Lung microvascular endothelial cell (primary cell): ENCODE results near the gene TBX21. TPM values are rescaled to one million over a fixed set of nuclear protein-coding genes. Genes with fewer than 3 reads are reported as not detected.
A peak's percentile ranks its signal among the peaks of the same experiment; 100 is the strongest.
"Not testable (repeated sequence)": the region's sequence is repeated elsewhere in the genome, so short reads cannot be mapped to it uniquely, and the experiment has no call there.

Source experiments
- DNase-seq, 2 donors: peaks; one replicate each; pipeline versions ENCODE4 v3.0.0 to v3.0.0-alpha.2; 2010; ENCODE audit warnings: low read depth in 2 of 2
- total RNA-seq: library from RNA; depleted of rRNA; stranded (reverse); fragments of >200 nt; gene quantifications from 2 replicates; pipeline ENCODE4 v1.2.1, GENCODE V29; 2014

TBX21 gene
- total RNA-seq, 1 donor from 2014 or later: not detected

DNA sequence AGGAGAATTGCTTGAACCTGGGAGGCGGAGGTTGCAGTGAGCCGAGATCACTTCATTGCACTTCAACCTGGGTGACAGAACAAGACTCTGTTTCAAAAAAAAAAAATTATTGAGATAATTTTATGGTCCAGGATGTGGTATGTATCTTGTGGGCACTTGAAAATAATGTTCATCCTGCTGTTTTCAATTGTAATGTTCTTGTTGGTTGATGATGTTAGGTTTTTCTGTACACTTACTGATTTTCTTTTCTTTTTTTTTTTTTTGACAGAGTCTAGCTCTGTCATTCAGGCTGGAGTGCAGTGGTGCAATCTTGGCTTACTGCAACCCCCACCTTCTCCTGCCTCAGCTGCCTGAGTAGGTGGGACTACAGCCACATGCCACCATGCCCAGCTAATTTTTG, 29.7 kb downstream of the TBX21 start:
- no peak for DNase-seq

- DNase-seq: no peak
Observed at GRCh38 chr17:47763913-47764582, 31.0 kb downstream of the TBX21 start.

- not testable (repeated sequence) for DNase-seq
Observed at GRCh38 chr17:47773649-47774048, 40.6 kb downstream of the TBX21 start.

GRCh38 chr17:47774331-47774730, 41.3 kb downstream of the TBX21 start:
- DNase-seq: no peak

- DNase-seq: no peak
Observed at GRCh38 chr17:47774987-47775580, 42.0 kb downstream of the TBX21 start.

GRCh38 chr17:47776330-47777197, 43.5 kb downstream of the TBX21 start:
- DNase-seq: peak; percentile 60 to 61

- DNase-seq: no peak
Observed at GRCh38 chr17:47778184-47778635, 45.2 kb downstream of the TBX21 start.

GRCh38 chr17:47781397-47781796, 48.4 kb downstream of the TBX21 start:
- no peak for DNase-seq

DNA sequence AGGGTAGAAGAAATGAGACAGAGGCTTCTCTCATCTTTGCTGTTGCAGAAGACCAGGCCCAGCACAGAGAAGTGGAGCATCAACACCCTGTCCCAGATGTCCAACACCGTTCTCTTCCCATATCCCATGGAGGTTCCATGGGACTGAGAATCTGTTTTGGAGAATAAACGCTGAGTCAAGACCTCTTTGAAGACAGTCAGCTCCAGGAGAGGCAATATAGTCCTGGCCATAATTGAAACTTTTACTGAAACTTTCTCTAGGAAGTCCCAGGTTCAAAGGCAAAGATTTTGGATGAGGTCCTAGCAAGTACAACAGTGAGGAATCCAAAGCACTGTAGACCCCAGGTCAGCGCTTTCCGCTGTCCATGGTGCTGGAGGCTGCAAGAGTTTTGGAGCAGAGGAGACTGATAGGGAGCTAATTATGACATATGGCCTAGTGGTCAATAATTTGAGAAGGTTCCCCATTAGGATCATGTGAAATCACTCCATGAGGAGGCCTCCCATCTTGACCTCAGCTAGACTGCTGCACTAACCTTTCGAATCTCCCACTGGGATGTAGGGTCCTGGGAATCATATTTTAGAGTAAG, 52.6 kb downstream of the TBX21 start:
- peak; percentile 31 to 48 for DNase-seq

GRCh38 chr17:47789611-47790561, 56.9 kb downstream of the TBX21 start:
- DNase-seq: peak; percentile 41 to 61

DNA sequence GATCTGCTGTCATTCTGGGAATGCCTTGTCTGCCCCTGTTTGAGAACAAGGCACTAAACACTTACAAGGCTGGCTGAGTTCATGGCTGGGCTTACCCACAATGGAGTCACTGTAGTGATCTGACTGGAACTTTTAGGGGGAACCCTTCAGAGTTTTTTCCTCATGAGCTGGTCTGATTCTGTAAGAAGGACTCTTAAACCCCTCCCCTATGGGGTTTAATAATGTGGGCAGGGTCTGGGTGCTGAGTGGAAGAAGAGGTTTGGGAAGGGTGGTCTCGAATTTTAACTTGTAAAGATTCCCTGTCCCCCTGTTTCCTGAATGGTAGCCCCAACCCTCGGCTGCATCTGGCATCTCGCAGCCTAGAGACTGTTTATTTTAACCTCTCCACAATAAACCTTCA, 58.0 kb downstream of the TBX21 start:
- no peak for DNase-seq

GRCh38 chr17:47792457-47792856, 59.4 kb downstream of the TBX21 start:
- no peak for DNase-seq

- DNase-seq: no peak
Observed at GRCh38 chr17:47792979-47793378, 59.9 kb downstream of the TBX21 start.

Other genes with a start within 250 kb of the TBX21 start
- gene NPEPPS, start 202.1 kb upstream of the TBX21 start, total RNA-seq: 55.4 and 70.0 TPM in 2 replicates
- gene KPNB1, start 83.3 kb upstream of the TBX21 start, total RNA-seq: 167 and 179 TPM in 2 replicates
- 5.6 and 5.7 TPM in 2 replicates for gene TBKBP1, start 39.1 kb upstream of the TBX21 start, total RNA-seq
- 4.8 and 7.5 TPM in 2 replicates for gene OSBPL7, start 88.6 kb downstream of the TBX21 start, total RNA-seq
- gene MRPL10, start 98.3 kb downstream of the TBX21 start, total RNA-seq: 16.3 and 18.3 TPM in 2 replicates
- gene LRRC46, start 98.4 kb downstream of the TBX21 start, total RNA-seq: not detected in 2 replicates
- gene SCRN2, start 108.0 kb downstream of the TBX21 start, total RNA-seq: 23.2 and 27.7 TPM in 2 replicates
- gene SP6, start 117.9 kb downstream of the TBX21 start, total RNA-seq: 0.65 and 3.0 TPM in 2 replicates
- gene SP2, start 163.0 kb downstream of the TBX21 start, total RNA-seq: 0.87 and 1.8 TPM in 2 replicates
- 15.7 and 24.4 TPM in 2 replicates for gene PNPO, start 208.3 kb downstream of the TBX21 start, total RNA-seq
- gene PRR15L, start 224.6 kb downstream of the TBX21 start, total RNA-seq: not detected in 2 replicates
- 50.3 and 51.8 TPM in 2 replicates for gene CDK5RAP3, start 237.9 kb downstream of the TBX21 start, total RNA-seq